Heart left ventricle (tissue), 13 donors: ENCODE data around the gene CLMP.

Experiments
- CTCF ChIP-seq, 12 donors: fragments of 200-600 bp; sonication (generic) in 4 of 12; IDR thresholded peaks; one replicate each; pipeline versions ENCODE4 v1.5.0 to v1.8.0; 2018 to 2022; ENCODE audit warnings: antibody characterized with exemption in 12 of 12, mild to moderate bottlenecking in 5 of 12
- POLR2A ChIP-seq, 2 donors: fragments of 450-650 bp; IDR thresholded peaks; one replicate each; pipeline ENCODE4 v1.6.1; 2017; ENCODE audit warnings: antibody characterized with exemption in 2 of 2, mild to moderate bottlenecking in 2 of 2, moderate library complexity in 2 of 2
- donor health status: ischemic (EF 13 %, LVEDD 7.1; RV severe dilation, severe dysfunction).
- donor health status: DM: no; HTN: yes; CAD: no.
- donor health status: DM: no; HTN: no; CAD: no.
- donor health status: ischemic (EF 25% LVEDD 6.9; RV normal size, moderate dysfunction).
- donor health status: ischemic (EF 25% LVEDD 5.7; RV mildly dilated, moderate dysfunction).
- donor health status: ischemic (EF 35%, LVEDD 5.7; RV mildly dilated, moderate dysfunction).
- donor health status: nonischemic (EF 11% LVEDD 7.7; RV severe dilation, severe dysfunction).
- donor health status: DM: yes; HTN: yes; CAD: no.
- donor health status: PGD.
- donor health status: ischemic (EF 29% LVEDD 5.4; RV normal size, mild dysfunction).
- donor health status: nonischemic (EF 23%, LVEDD 6.1; RV moderate dilation, normal function).

GRCh38 chr11:123173856-123174186, 21.2 kb downstream of the CLMP start:
- TF ChIP-seq CTCF (IDR thresholded peaks at IDR 0.05) (no peak), POLR2A (IDR thresholded peaks at IDR 0.05) (no peak)
